ENCODE measurements around the gene BBS12. TPM values are rescaled to one million over a fixed set of nuclear protein-coding genes. Genes with fewer than 3 reads are reported as not detected.

Gene BBS12
- total RNA-seq, 1 donor from 2014 or later = 4.5 TPM

- no peak for DNase-seq (ENCODE audit: extremely low spot score, unreplicated experiment)
Measured at GRCh38 chr4:122759639-122760310, 27.3 kb downstream of the BBS12 start.

DNA sequence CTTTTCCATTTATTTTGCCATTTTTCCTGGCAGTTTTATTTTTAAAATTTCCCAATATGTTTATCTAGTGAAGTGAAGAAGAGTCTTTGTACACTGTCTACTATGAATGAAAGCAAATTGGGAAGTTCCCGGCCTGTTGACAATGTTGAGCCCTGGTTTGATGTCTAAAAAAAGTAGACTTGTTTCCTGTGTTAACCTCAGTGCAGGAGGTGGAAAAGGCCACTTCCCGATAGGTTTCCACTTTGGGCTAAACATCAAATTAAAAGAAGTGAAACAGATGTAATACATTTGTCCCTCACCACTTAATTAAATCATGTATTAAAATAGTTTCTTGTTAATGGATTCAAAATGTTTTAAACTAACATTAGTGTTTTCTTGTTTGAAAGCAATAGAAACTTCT is 30.0 kb downstream of the BBS12 start:
- Mint-ChIP-seq H3K27ac (no peak overlapping the region), H3K4me1 (ENCODE audit: unreplicated experiment) (no peaks in the 10 kb centered on the region), H3K9me3 (no peaks in the 10 kb centered on the region), H3K27me3 (no peaks in the 10 kb centered on the region), H3K36me3 (no peaks in the 10 kb centered on the region), H3K4me3 (no peak overlapping the region)
- TF ChIP-seq, protein P1, sequence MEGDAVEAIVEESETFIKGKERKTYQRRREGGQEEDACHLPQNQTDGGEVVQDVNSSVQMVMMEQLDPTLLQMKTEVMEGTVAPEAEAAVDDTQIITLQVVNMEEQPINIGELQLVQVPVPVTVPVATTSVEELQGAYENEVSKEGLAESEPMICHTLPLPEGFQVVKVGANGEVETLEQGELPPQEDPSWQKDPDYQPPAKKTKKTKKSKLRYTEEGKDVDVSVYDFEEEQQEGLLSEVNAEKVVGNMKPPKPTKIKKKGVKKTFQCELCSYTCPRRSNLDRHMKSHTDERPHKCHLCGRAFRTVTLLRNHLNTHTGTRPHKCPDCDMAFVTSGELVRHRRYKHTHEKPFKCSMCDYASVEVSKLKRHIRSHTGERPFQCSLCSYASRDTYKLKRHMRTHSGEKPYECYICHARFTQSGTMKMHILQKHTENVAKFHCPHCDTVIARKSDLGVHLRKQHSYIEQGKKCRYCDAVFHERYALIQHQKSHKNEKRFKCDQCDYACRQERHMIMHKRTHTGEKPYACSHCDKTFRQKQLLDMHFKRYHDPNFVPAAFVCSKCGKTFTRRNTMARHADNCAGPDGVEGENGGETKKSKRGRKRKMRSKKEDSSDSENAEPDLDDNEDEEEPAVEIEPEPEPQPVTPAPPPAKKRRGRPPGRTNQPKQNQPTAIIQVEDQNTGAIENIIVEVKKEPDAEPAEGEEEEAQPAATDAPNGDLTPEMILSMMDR (conservative IDR thresholded peaks at IDR 0.05) = no peak
- DNase-seq (ENCODE audit: extremely low spot score, unreplicated experiment) = no peak

More at GRCh38 chr4:122759639-122760310, 27.3 kb downstream of the BBS12 start:
- Mint-ChIP-seq H3K4me1 (ENCODE audit: unreplicated experiment) (no peaks in the 10 kb centered on the region), H3K4me3 (no peak overlapping the region), H3K9me3 (no peaks in the 10 kb centered on the region), H3K27me3 (no peaks in the 10 kb centered on the region), H3K36me3 (no peaks in the 10 kb centered on the region), H3K27ac (no peak overlapping the region)
- TF ChIP-seq, protein P1 (conservative IDR thresholded peaks at IDR 0.05) = peak; percentile 62

DNA sequence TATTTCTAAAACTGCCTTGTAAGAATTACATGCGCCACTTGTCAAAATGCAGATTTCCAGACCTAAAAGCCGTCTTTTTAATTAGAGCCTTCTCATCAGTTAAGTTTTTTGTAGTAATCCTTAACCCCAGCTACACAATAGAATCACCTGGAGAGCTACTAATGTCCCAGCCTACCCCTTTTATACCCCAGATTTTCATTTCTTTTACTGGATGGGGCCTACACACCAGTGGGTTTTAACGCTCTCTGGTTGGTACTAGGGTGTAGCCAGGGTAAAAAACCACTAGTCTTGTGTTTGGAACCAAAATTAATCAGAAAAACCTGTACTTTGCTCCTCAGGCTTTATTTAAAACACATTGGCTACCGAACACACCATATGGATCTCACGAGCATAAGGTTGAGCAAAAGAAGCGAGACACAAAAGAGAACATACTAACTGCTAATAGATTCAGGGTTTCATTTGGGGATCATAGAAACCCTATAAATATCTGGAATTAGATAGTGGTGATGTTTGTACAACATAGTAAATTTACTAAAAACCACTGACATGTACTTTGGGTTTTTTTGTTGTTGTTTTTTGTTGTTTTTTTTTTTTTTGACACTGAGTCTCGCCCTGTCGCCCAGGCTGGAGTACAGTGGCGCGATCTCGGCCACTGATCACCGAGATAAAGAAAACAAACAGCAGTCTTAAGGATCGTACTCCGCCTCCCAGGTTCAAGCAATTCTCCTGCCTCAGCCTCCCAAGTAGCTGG is 30.6 kb downstream of the BBS12 start:
- H3K9me3 Mint-ChIP-seq = no peaks in the 10 kb centered on the region
- H3K4me3 Mint-ChIP-seq = no peak overlapping the region
- H3K27ac Mint-ChIP-seq = no peak overlapping the region
- H3K4me1 Mint-ChIP-seq (ENCODE audit: unreplicated experiment) = no peaks in the 10 kb centered on the region
- TF ChIP-seq, protein P1 (conservative IDR thresholded peaks at IDR 0.05) = no peak
- no peaks in the 10 kb centered on the region for H3K36me3 Mint-ChIP-seq
- no peak for DNase-seq (ENCODE audit: extremely low spot score, unreplicated experiment)
- no peaks in the 10 kb centered on the region for H3K27me3 Mint-ChIP-seq

DNA sequence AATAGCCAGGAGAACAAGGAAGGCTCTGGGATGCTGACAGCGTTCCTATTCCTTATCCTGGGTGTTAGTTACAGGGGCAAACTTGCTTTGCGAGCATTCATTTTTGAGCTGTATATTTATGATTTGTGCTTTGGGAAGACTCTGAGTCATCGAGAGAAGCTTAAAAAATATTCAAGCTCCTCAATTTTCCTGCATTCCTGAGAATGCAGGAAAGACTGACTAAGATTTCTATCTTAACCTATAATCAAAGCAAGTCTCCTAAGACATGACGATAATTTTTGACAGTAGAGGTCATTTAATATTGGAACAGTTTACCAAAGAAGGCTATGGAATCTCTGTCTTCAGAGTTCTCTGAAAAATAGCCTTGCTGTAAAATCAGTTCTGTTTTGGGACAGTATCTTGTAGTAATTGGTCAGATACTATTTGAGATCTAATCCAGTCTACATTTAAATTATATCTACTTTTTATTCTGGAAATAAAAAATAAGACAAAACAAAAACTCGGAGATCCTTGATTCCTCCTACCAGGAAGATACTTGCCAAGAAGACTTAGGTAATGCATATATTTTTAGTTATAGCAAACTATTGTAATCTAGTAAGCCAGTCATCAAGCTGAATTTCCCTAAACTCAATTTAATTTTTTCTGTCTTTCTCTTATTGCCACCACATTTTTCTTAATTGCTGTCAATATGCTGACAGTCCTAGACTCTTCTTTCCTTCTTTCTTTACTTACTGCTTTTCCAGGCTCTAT is 31.7 kb downstream of the BBS12 start:
- TF ChIP-seq, protein P1 (conservative IDR thresholded peaks at IDR 0.05) = no peak
- Mint-ChIP-seq H3K36me3 (no peaks in the 10 kb centered on the region), H3K27me3 (no peaks in the 10 kb centered on the region), H3K4me1 (ENCODE audit: unreplicated experiment) (no peaks in the 10 kb centered on the region), H3K4me3 (no peak overlapping the region), H3K27ac (no peak overlapping the region), H3K9me3 (no peaks in the 10 kb centered on the region)
- DNase-seq (ENCODE audit: extremely low spot score, unreplicated experiment) = no peak

GRCh38 chr4:122764821-122765215 is 32.3 kb downstream of the BBS12 start:
- TF ChIP-seq, protein P1 (conservative IDR thresholded peaks at IDR 0.05) = no peak
- H3K9me3 Mint-ChIP-seq = no peaks in the 10 kb centered on the region
- no peaks in the 10 kb centered on the region for H3K27me3 Mint-ChIP-seq
- H3K4me3 Mint-ChIP-seq = no peak overlapping the region
- H3K27ac Mint-ChIP-seq = no peak overlapping the region
- no peaks in the 10 kb centered on the region for H3K4me1 Mint-ChIP-seq (ENCODE audit: unreplicated experiment)
- no peak for DNase-seq (ENCODE audit: extremely low spot score, unreplicated experiment)
- H3K36me3 Mint-ChIP-seq = no peaks in the 10 kb centered on the region

Measured in type B pancreatic cell (in vitro differentiated cells).